CD14-positive monocyte (primary cell): Measurements from ENCODE around the gene KRTAP5-4. TPM values are rescaled to one million over a fixed set of nuclear protein-coding genes. Genes with fewer than 3 reads are reported as not detected.
A peak's percentile ranks its signal among the peaks of the same experiment; 100 is the strongest.

Experiments
- DNase-seq, 3 donors: peaks; one replicate each; pipeline ENCODE4 v3.0.0-alpha.2; 2011 to 2022
- H2AFZ ChIP-seq: 2 replicates; pipeline ENCODE4 v1.6.0; 2012; ENCODE audit warnings: mild to moderate bottlenecking, low read depth, low read length, inconsistent platforms; ENCODE audit not compliant: insufficient read depth, poor library complexity, severe bottlenecking
- H3K27ac ChIP-seq, 2 donors: 1 replicate in 1 of 2; 2 replicates in 1 of 2; pipeline ENCODE4 v1.5.1; 2012 to 2013; ENCODE audit warnings: low read length in 2 of 2, control low read depth in 1 of 2, inconsistent platforms in 1 of 2, low read depth in 1 of 2, mild to moderate bottlenecking in 1 of 2
- H3K27me3 ChIP-seq, 2 donors: one replicate each; pipeline versions ENCODE4 v1.6.0 to v1.6.1; 2011 to 2013; ENCODE audit warnings: low read length in 2 of 2; ENCODE audit not compliant: control insufficient read depth in 2 of 2, insufficient read depth in 2 of 2
- H3K36me3 ChIP-seq, 2 donors: replicated peaks in 1 of 2; 1 replicate in 1 of 2; 2 replicates in 1 of 2; pipeline versions ENCODE4 v1.5.1 to v1.6.1; 2012 to 2013; ENCODE audit warnings: low read length in 2 of 2, control low read depth in 1 of 2, inconsistent platforms in 1 of 2, mild to moderate bottlenecking in 1 of 2; ENCODE audit not compliant: insufficient read depth in 2 of 2, control insufficient read depth in 1 of 2
- H3K4me1 ChIP-seq, 2 donors: 1 replicate in 1 of 2; 2 replicates in 1 of 2; pipeline versions ENCODE4 v1.5.1 to v1.6.1; 2012 to 2013; ENCODE audit warnings: low read length in 2 of 2, control low read depth in 1 of 2, inconsistent platforms in 1 of 2, mild to moderate bottlenecking in 1 of 2, moderate library complexity in 1 of 2; ENCODE audit not compliant: insufficient read depth in 2 of 2, control insufficient read depth in 1 of 2
- H3K4me2 ChIP-seq: replicated peaks from 2 replicates; pipeline ENCODE3; 2012; ENCODE audit warnings: low read length, moderate library complexity, mild to moderate bottlenecking; ENCODE audit not compliant: poor library complexity, severe bottlenecking; ENCODE audit errors: extremely low read depth
- H3K4me3 ChIP-seq, 3 experiments: fragments of 200-600 bp in 1 of 3; sonication (generic) in 1 of 3; replicated peaks in 1 of 3; 1 replicate in 2 of 3; 2 replicates in 1 of 3; pipeline ENCODE4 v1.5.1; 2011 to 2013; ENCODE audit warnings: low read length in 3 of 3, mild to moderate bottlenecking in 3 of 3, control low read depth in 2 of 3, low read depth in 2 of 3, inconsistent platforms in 1 of 3, moderate library complexity in 1 of 3
- H3K79me2 ChIP-seq: 2 replicates; pipeline ENCODE4 v1.6.0; 2012; ENCODE audit warnings: mild to moderate bottlenecking, control low read depth, inconsistent platforms, low read length, moderate library complexity; ENCODE audit not compliant: insufficient read depth
- H3K9ac ChIP-seq: 2 replicates; pipeline ENCODE4 v1.6.0; 2017; ENCODE audit warnings: low read length, mild to moderate bottlenecking; ENCODE audit not compliant: insufficient read depth, poor library complexity, severe bottlenecking
- H3K9me3 ChIP-seq, 2 donors: replicated peaks in 1 of 2; 1 replicate in 1 of 2; 2 replicates in 1 of 2; pipeline versions ENCODE4 v1.5.1 to v1.6.1; 2012 to 2013; ENCODE audit warnings: low read length in 2 of 2, control low read depth in 1 of 2; ENCODE audit not compliant: control insufficient read depth in 1 of 2, insufficient read depth in 1 of 2
- H4K20me1 ChIP-seq: 2 replicates; pipeline ENCODE4 v1.6.0; 2012; ENCODE audit warnings: mild to moderate bottlenecking, low read length, control low read depth, moderate library complexity; ENCODE audit not compliant: insufficient read depth
- H3K27ac Mint-ChIP-seq, 7 donors: one replicate each; pipeline ENCODE4 v1.8.0; 2020; ENCODE audit warnings: mild to moderate bottlenecking in 7 of 7, mixed read lengths in 7 of 7, moderate library complexity in 6 of 7, inconsistent platforms in 2 of 7
- H3K27me3 Mint-ChIP-seq, 3 donors: one replicate each; pipeline ENCODE4 v1.8.0; 2021 to 2022; ENCODE audit warnings: low read depth in 3 of 3, mild to moderate bottlenecking in 3 of 3, mixed read lengths in 3 of 3, moderate library complexity in 3 of 3, inconsistent platforms in 1 of 3
- H3K36me3 Mint-ChIP-seq, 2 donors: one replicate each; pipeline ENCODE4 v1.8.0; 2020; ENCODE audit warnings: mixed read lengths in 2 of 2, inconsistent platforms in 1 of 2, mild to moderate bottlenecking in 1 of 2
- H3K4me1 Mint-ChIP-seq: one replicate; pipeline ENCODE4 v1.8.0; 2020; ENCODE audit warnings: mild to moderate bottlenecking, mixed read lengths
- H3K4me3 Mint-ChIP-seq, 2 donors: one replicate each; pipeline ENCODE4 v1.8.0; 2020; ENCODE audit warnings: mild to moderate bottlenecking in 2 of 2, mixed read lengths in 2 of 2, moderate library complexity in 1 of 2
- H3K9me3 Mint-ChIP-seq, 7 donors: one replicate each; pipeline ENCODE4 v1.8.0; 2020 to 2022; ENCODE audit warnings: mixed read lengths in 7 of 7, mild to moderate bottlenecking in 6 of 7, moderate library complexity in 6 of 7, inconsistent platforms in 2 of 7
- CTCF ChIP-seq: fragments of 200-600 bp; IDR thresholded peaks from one replicate; pipeline ENCODE4 v1.8.0; 2022; ENCODE audit warnings: antibody characterized with exemption, mild to moderate bottlenecking
- WGBS: methylation state at CpG from one replicate; pipeline ENCODE4 v1.1.5; 2013; ENCODE audit warnings: missing lambda C conversion rate; ENCODE audit not compliant: insufficient coverage; 5-methylcytosine and 5-hydroxymethylcytosine counted together
- intact Hi-C, 2 donors: fragments of 100-400 bp; cut with micrococcal nuclease; formaldehyde crosslinking; loops; one replicate each; pipeline versions ENCODE4 v1.15.0 to v1.15.1; 2023
- polyA plus RNA-seq, 3 donors: library from polyadenylated mRNA; depleted of rRNA in 1 of 3; unstranded in 2 of 3; stranded (reverse) in 1 of 3; fragments of 300-500 nt in 2 of 3; fragments of >200 nt in 1 of 3; fragmentation: Illumina TruSeq in 2 of 3; gene quantifications; 1 replicate in 2 of 3; 2 replicates in 1 of 3; pipeline ENCODE4 v1.2.3, GENCODE V29; 2012 to 2021

Gene KRTAP5-4
- polyA plus RNA-seq, 3 donors, result not detected

GRCh38 chr11:1628506-1629325 is 6.8 kb upstream of the KRTAP5-4 start:
- H3K4me2 ChIP-seq, result no peak overlapping the region
- no peaks in the 10 kb centered on the region for H3K9me3 ChIP-seq
- 22% methylated on average over 33 of the region's 35 CpGs for WGBS
- DNase-seq, result peak; percentile 9 to 36 (median 14)
- Mint-ChIP-seq H3K36me3 (no peaks in the 10 kb centered on the region), H3K9me3 (no peaks in the 10 kb centered on the region), H3K4me1 (peaks cover 3% of the 10 kb centered on the region), H3K27ac (peak overlapping the region in 1 of 7 donors; percentile 39), H3K4me3 (peak overlapping the region in 1 of 2 donors; percentile 37), H3K27me3 (peaks cover 10 to 47% (median 15%) of the 10 kb centered on the region in 3 donors)
- no peak overlapping the region for H2AFZ ChIP-seq
- H3K4me1 ChIP-seq, result no peaks in the 10 kb centered on the region
- no peak overlapping the region for H3K27ac ChIP-seq
- no peaks in the 10 kb centered on the region for H4K20me1 ChIP-seq
- no peaks in the 10 kb centered on the region for H3K36me3 ChIP-seq
- H3K9ac ChIP-seq, result no peak overlapping the region
- TF ChIP-seq CTCF, result peak; percentile 92
- H3K79me2 ChIP-seq, result no peaks in the 10 kb centered on the region
- intact Hi-C loops, result loop anchor here in 1 of 2 donors (1.0 kb wide), 1 partner anchor 7 kb away; no protein-coding TSS in a partner anchor
- H3K4me3 ChIP-seq, result no peak overlapping the region
- peaks cover 0 to 10% of the 10 kb centered on the region in 2 donors for H3K27me3 ChIP-seq

GRCh38 chr11:1625541-1625940 is 3.6 kb upstream of the KRTAP5-4 start:
- intact Hi-C loops, result no loop called here

More at GRCh38 chr11:1625541-1625940, 3.6 kb upstream of the KRTAP5-4 start:
- Mint-ChIP-seq H3K36me3 (no peaks in the 10 kb centered on the region), H3K4me1 (peaks cover 3% of the 10 kb centered on the region), H3K27ac (no peak overlapping the region), H3K27me3 (peaks cover 10 to 43% (median 13%) of the 10 kb centered on the region in 3 donors), H3K4me3 (no peak overlapping the region), H3K9me3 (no peaks in the 10 kb centered on the region)
- Histone ChIP-seq H4K20me1 (no peaks in the 10 kb centered on the region), H3K4me1 (no peaks in the 10 kb centered on the region), H3K4me3 (no peak overlapping the region), H3K4me2 (no peak overlapping the region), H3K27ac (no peak overlapping the region), H3K9me3 (no peaks in the 10 kb centered on the region), H3K9ac (no peak overlapping the region), H3K79me2 (no peaks in the 10 kb centered on the region), H2AFZ (no peak overlapping the region), H3K27me3 (peaks cover 0 to 10% of the 10 kb centered on the region in 2 donors), H3K36me3 (no peaks in the 10 kb centered on the region)
- no peak for DNase-seq
- no peak for TF ChIP-seq CTCF
- 90% methylated on average over 5 of the region's 13 CpGs for WGBS
